Measurements from ENCODE around the gene DNAJC21. TPM values are rescaled to one million over a fixed set of nuclear protein-coding genes. Genes with fewer than 3 reads are reported as not detected.
A peak's percentile ranks its signal among the peaks of the same experiment; 100 is the strongest.

Gene DNAJC21
- total and polyA plus RNA-seq, 10 of the 15 experiments (the other 5 are each of a cell fraction or from before 2014, with no cell fraction given): 9.2 to 53.5 (median 23.7) TPM

DNA sequence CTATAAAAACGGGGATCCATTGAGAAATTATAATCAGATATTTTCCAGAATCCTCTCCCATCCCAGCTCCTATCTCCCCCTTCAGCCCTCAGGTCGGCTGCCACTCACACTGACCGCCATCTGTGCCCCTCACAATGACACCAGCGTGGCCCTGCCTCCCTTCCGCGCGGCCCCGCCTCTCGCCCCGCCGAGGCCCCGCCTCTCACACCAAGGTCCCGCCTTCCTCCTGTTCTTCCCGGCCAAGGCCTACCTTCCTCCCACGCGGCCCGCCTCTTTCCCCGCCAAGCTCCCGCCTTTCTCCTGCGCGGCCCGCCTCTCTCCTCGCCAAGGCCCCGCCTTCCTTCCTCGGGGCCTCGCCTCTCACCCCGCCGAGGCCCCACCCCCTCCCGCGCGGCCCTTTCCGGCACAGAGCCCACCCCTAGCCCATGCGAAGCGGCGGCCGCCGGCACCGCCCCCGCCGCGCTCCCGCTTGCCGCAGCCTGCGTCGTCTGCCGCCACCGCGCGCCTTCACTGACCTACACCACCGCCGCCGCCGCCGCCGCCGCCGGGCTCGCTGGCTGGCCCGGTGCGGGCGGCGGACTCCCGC is at the start of gene DNAJC21 (continued):
- TF ChIP-seq BCL3 (IDR thresholded peaks at IDR 0.05; ENCODE audit: borderline replicate concordance, insufficient read depth, low read depth, low read length, poor library complexity, severe bottlenecking): peak; percentile 35
- TF ChIP-seq EGR1 (IDR thresholded peaks at IDR 0.05; ENCODE audit: borderline replicate concordance in 1 of 2, low read depth in 2 of 2, low read length in 2 of 2): peak in 1 of 2 experiments; percentile 60; a peak in 2 of 3 replicates
- TF ChIP-seq HDGF (IDR thresholded peaks at IDR 0.05): peak; percentile 100
- peak; percentile 19; the same call in 1 of the 2 replicates for TF ChIP-seq MXI1 (IDR thresholded peaks at IDR 0.05; ENCODE audit: low read depth, low read length)
- peak; percentile 35 for TF ChIP-seq SP1 (IDR thresholded peaks at IDR 0.05; ENCODE audit: low read depth, low read length)
- TF ChIP-seq YY1 (IDR thresholded peaks at IDR 0.05; ENCODE audit: low read depth, low read length): peak; percentile 69; the same call in 1 of the 2 replicates
- TF ChIP-seq NBN (IDR thresholded peaks at IDR 0.05): 0 out of 2 replicates have a peak, but pooled peaks have one; percentile 28
- TF ChIP-seq PBX3 (IDR thresholded peaks at IDR 0.05; ENCODE audit: insufficient replicate concordance, low read depth, low read length): peak; percentile 84
- peak; percentile 8; the same call in 1 of the 2 replicates for TF ChIP-seq BACH1 (IDR thresholded peaks at IDR 0.05; ENCODE audit: borderline replicate concordance)

- no peak overlapping the region for H3K27ac ChIP-seq (ENCODE audit: control insufficient read depth, insufficient read depth)
- in situ Hi-C loops (cut with MboI): no loop called here
- H2AFZ ChIP-seq (ENCODE audit: control insufficient read depth, low read depth, low read length): no peak overlapping the region
- no peak overlapping the region for H3K4me3 ChIP-seq
- no peaks in the 10 kb centered on the region for H3K4me1 ChIP-seq (ENCODE audit: control insufficient read depth, insufficient read depth, low read length)
- H3K36me3 ChIP-seq (ENCODE audit: control insufficient read depth in 2 of 2, insufficient read depth in 2 of 2, low read length in 1 of 2): no peaks in the 10 kb centered on the region
- ATAC-seq: no peak
- ChIA-PET POLR2A (no interaction called here), SMC1A (ENCODE audit: uncharacterized antibody, unreplicated experiment) (interaction anchor here (0.8 kb wide), 1 partner anchor 17 kb away, joined by 5 read pairs; no protein-coding TSS in a partner anchor), CTCF (no interaction called here), RAD21 (ENCODE audit: unreplicated experiment) (no interaction called here)
- no peaks in the 10 kb centered on the region for H3K79me2 ChIP-seq (ENCODE audit: control insufficient read depth, insufficient read depth, low read length)
- H3K4me2 ChIP-seq (ENCODE audit: control insufficient read depth, insufficient read depth): no peak overlapping the region
- H4K20me1 ChIP-seq (ENCODE audit: control insufficient read depth, insufficient read depth): no peaks in the 10 kb centered on the region
- H3K9me3 ChIP-seq (replicated peaks; ENCODE audit: control insufficient read depth, insufficient read depth, low read length): no peaks in the 10 kb centered on the region
- no TSS peak for BruUV-seq (replicated peaks)
- no peaks in the 10 kb centered on the region for H3K27me3 ChIP-seq (replicated peaks in 1 of 2; ENCODE audit: control insufficient read depth in 2 of 2, insufficient read depth in 2 of 2, low read length in 1 of 2)
- intact Hi-C loops (cut with micrococcal nuclease; ENCODE audit: unreplicated experiment): no loop called here
- TF ChIP-seq SREBF2 (IDR thresholded peaks at IDR 0.05; ENCODE audit: low read length) (no peak), BHLHE40 (IDR thresholded peaks at IDR 0.05; ENCODE audit: borderline replicate concordance in 1 of 2, low read depth in 2 of 2, low read length in 1 of 2) (no peak), FOXK2 (IDR thresholded peaks at IDR 0.05) (no peak), PML (IDR thresholded peaks at IDR 0.05; ENCODE audit: low read length) (no peak), CBFB (IDR thresholded peaks at IDR 0.05; ENCODE audit: low read depth) (no peak), ZNF24 (IDR thresholded peaks at IDR 0.05) (no peak), LARP7 (IDR thresholded peaks at IDR 0.05) (no peak), DPF2 (IDR thresholded peaks at IDR 0.05) (no peak), RAD51 (IDR thresholded peaks at IDR 0.05) (no peak), SRF (IDR thresholded peaks at IDR 0.05; ENCODE audit: low read depth in 2 of 2, low read length in 2 of 2) (no peak)
- TF ChIP-seq, protein P1, sequence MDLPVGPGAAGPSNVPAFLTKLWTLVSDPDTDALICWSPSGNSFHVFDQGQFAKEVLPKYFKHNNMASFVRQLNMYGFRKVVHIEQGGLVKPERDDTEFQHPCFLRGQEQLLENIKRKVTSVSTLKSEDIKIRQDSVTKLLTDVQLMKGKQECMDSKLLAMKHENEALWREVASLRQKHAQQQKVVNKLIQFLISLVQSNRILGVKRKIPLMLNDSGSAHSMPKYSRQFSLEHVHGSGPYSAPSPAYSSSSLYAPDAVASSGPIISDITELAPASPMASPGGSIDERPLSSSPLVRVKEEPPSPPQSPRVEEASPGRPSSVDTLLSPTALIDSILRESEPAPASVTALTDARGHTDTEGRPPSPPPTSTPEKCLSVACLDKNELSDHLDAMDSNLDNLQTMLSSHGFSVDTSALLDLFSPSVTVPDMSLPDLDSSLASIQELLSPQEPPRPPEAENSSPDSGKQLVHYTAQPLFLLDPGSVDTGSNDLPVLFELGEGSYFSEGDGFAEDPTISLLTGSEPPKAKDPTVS (IDR thresholded peaks at IDR 0.05; ENCODE audit: low read depth, low read length): no peak
- no peak for DNase-seq (ENCODE audit: low read depth, low spot score)
- H3K9ac ChIP-seq (ENCODE audit: control insufficient read depth, insufficient read depth, low read length): no peak overlapping the region
- FAIRE-seq: no peak
Measured at GRCh38 chr5:34881246-34881645, 48.1 kb upstream of the DNAJC21 start.
